ENCODE results near the gene FETUB.

The FETUB gene

DNA sequence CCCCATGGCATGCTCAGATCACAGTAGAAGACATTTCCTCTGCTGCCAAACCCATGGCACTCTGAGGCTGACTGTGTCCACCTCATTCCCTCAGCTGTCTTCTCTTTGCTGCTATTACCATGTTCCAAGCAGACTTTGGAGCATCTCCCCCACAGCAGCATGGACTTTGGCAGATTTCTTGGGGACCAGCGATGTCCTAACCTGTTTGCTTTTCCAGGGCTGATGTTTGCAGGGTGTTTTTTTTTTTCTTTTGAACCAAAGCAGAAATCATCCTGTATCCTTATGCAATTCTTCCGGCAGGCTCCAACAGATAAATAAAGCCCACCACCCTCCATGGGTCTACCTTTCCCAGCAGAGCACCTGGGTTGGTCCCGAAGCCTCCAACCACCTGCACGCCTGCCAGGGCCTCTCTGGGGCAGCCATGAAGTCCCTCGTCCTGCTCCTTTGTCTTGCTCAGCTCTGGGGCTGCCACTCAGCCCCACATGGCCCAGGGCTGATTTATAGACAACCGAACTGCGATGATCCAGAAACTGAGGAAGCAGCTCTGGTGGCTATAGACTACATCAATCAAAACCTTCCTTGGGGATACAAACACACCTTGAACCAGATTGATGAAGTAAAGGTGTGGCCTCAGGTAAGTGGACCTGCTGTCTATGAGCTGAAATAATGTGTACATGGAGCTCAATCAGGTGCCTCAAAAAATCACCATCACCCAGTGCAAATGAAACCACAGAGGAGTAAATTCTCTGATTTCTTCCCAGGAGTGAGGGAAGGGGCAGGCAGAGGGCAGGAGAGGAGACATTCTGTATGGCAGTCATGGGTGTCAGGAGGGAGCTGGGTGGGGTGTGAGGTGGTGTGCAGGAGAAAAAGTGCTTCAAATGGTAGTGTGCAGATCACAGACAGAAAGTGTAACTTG, 27.2 kb upstream of the FETUB start, which contains the start of gene AHSG:
AHSG (plus strand) TSS at position 340 of the 916 bp plus-strand sequence; CDS start at position 422, 82 bp downstream.
- DNase-seq (ENCODE audit: extremely low read depth in 1 of 2, low read depth in 1 of 2): no peak

- DNase-seq (ENCODE audit: extremely low read depth in 1 of 2, low read depth in 1 of 2): no peak
Observed at GRCh38 chr3:186613637-186614265, 26.4 kb upstream of the FETUB start.

DNA sequence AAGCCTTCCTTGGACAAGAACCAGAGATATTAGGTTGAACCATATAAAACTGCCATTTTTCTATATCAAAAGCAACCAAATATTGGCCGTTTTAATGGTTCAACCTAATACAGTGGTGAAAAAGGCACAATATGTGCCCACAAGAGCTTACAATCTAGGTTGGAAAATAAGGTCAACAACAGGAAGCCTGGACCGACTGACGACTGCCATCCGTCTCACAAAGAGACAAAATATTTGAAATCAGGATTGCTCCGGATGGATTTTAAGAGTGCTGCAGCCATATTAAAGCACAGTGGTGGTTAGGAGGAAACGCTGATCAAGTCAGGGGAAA, 26.0 kb upstream of the FETUB start:
- no peak for DNase-seq (ENCODE audit: extremely low read depth in 1 of 2, low read depth in 1 of 2)

- peak; percentile 42 for DNase-seq (ENCODE audit: extremely low read depth in 1 of 2, low read depth in 1 of 2)
Observed at GRCh38 chr3:186614597-186615483, 25.4 kb upstream of the FETUB start.

DNA sequence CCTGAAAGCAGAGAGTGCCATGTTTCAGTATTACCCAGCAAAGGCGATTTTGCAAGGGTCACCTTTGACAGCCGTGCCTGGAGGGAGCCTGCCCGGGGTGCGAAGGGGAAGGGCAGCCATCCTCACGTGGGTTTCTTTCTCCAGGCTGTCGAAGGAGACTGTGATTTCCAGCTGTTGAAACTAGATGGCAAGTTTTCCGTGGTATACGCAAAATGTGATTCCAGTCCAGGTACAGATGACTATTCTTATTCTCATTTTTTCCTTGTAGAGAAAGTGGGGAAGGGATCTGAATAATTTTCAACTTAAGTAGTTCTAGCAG, 23.9 kb upstream of the FETUB start:
- DNase-seq (ENCODE audit: extremely low read depth in 1 of 2, low read depth in 1 of 2): no peak

DNA sequence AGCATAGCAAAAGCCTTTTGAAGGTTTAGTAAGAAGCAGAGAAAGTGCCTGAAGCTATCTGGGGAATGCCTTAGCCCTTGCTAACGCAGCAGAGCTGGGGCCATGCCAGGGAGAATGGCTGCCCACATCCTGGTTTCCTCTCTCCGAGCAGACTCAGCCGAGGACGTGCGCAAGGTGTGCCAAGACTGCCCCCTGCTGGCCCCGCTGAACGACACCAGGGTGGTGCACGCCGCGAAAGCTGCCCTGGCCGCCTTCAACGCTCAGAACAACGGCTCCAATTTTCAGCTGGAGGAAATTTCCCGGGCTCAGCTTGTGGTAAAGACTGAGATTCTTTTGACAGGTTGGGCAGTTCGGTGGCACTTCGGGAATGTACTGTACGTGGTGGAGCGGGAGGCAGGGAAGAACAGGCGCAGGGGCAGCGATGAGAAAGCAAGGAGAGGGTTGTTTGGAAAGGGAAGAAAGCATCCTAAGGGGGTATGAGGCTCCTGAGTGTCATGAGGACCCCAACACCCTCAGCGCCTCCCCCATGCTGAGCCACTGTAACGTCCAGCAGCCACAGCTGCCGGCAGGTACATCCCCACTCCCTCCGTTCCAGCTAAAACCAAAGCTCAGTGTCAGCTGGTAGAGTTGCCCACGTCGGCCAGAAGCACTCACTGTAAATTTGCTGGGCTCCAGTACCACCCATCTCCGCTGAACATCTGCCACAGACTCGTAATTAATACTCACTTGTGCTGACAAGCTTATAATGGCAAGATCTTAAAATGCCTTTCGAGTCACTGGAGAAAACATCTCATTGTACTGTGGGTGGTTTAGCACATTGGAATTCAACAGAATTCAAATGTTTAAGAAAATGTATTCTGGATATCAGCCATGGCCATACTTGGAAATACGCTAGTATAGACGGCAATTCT, 22.9 kb upstream of the FETUB start:
- DNase-seq (ENCODE audit: extremely low read depth in 1 of 2, low read depth in 1 of 2): peak; percentile 76 to 82

DNA sequence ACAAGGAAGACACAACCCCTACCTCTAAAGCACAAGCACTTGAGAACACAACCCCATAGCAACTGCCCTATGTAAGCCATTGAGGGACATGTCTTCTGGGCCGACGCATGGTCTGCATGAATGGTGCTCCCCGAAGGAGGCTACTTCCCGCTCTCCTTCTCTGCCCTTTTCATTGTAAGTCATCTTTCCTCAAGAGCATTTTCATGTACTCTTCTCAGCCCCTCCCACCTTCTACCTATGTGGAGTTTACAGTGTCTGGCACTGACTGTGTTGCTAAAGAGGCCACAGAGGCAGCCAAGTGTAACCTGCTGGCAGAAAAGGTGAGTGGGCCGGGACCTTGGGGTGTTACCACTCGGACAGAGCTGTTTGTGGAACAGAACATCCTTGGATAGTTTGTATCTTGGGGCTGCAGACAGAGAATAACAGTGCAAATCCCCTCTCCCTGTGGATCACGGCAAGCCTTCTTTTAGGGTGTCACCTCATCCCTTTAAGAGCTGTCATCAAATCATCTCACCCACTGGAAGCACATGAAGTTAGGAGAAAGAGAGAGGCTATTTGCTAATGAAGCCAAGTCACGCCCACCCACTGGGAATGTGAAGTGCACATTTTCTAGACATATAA, 21.8 kb upstream of the FETUB start:
- DNase-seq (ENCODE audit: extremely low read depth in 1 of 2, low read depth in 1 of 2): no peak

- DNase-seq (ENCODE audit: extremely low read depth in 1 of 2, low read depth in 1 of 2): no peak
Observed at GRCh38 chr3:186619787-186620212, 20.4 kb upstream of the FETUB start.

DNA sequence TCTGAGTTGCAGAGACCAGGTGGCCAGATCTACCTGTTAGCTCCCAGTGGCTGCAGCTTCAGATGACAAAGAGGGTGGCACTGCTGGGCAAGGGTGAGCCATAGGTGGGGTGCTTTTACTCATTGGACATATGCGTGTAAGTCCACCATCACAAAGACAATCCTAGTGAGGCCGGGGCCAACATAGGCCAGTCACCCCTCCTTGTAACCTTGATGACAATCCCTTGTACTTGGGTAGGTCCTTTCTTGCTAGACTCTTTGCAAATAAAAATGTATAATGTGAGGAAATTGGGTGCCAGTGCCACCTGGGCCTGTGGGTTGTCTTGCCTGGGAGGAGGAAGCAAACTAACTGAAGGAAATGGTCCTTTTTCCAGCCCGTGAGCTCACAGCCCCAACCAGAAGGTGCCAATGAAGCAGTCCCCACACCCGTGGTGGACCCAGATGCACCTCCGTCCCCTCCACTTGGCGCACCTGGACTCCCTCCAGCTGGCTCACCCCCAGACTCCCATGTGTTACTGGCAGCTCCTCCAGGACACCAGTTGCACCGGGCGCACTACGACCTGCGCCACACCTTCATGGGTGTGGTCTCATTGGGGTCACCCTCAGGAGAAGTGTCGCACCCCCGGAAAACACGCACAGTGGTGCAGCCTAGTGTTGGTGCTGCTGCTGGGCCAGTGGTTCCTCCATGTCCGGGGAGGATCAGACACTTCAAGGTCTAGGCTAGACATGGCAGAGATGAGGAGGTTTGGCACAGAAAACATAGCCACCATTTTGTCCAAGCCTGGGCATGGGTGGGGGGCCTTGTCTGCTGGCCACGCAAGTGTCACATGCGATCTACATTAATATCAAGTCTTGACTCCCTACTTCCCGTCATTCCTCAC, 19.7 kb upstream of the FETUB start:
- no peak for DNase-seq (ENCODE audit: extremely low read depth in 1 of 2, low read depth in 1 of 2)

GRCh38 chr3:186621894-186622650, 18.1 kb upstream of the FETUB start:
- DNase-seq (ENCODE audit: extremely low read depth in 1 of 2, low read depth in 1 of 2): no peak

GRCh38 chr3:186622651-186623310, 17.4 kb upstream of the FETUB start:
- DNase-seq (ENCODE audit: extremely low read depth in 1 of 2, low read depth in 1 of 2): no peak

- DNase-seq (ENCODE audit: extremely low read depth in 1 of 2, low read depth in 1 of 2): no peak
Observed at GRCh38 chr3:186624598-186624997, 15.6 kb upstream of the FETUB start.

GRCh38 chr3:186625600-186626042, 14.6 kb upstream of the FETUB start:
- DNase-seq (ENCODE audit: extremely low read depth in 1 of 2, low read depth in 1 of 2): no peak

GRCh38 chr3:186626254-186626847, 13.8 kb upstream of the FETUB start:
- no peak for DNase-seq (ENCODE audit: extremely low read depth in 1 of 2, low read depth in 1 of 2)

DNA sequence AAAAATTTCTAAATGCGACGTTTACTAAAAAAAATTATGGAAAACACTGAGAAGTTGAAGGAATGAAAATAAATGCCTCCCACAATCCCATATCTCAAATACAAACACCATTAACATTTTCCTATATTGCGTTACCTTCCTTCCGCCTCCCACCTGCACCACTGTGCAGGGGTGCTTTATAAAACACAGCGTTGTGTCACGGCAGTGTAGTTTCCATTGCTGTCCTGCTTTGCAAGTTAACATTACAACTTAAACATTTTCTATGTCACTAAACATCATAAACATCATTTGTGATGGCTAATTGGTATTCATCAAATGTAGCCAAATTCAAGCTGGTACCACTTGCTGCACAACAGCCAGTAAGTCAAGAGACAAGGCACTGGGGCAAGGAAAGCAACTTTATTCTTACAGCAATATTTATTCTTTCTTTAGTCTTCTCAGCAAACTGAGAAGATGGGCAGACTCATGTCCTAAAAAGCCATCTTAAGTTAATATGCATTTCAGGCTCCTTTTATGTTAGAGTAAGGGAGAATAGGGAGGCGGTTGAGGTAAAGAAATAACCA, 12.3 kb upstream of the FETUB start:
- no peak for DNase-seq (ENCODE audit: extremely low read depth in 1 of 2, low read depth in 1 of 2)

- no peak for DNase-seq (ENCODE audit: extremely low read depth in 1 of 2, low read depth in 1 of 2)
Observed at GRCh38 chr3:186628756-186629155, 11.4 kb upstream of the FETUB start.
